ENCODE measurements around the gene ZDHHC6. TPM values are rescaled to one million over a fixed set of nuclear protein-coding genes. Genes with fewer than 3 reads are reported as not detected.

Gene ZDHHC6
- total RNA-seq, 2 experiments from 2014 or later = 31.5 to 33.8 TPM

- CTCF ChIA-PET (ENCODE audit: unreplicated experiment) = no interaction called here
- no peak overlapping the region for H3K27ac ChIP-seq (ENCODE audit: low read depth, low read length, poor library complexity, severe bottlenecking)
- TF ChIP-seq, protein P1, sequence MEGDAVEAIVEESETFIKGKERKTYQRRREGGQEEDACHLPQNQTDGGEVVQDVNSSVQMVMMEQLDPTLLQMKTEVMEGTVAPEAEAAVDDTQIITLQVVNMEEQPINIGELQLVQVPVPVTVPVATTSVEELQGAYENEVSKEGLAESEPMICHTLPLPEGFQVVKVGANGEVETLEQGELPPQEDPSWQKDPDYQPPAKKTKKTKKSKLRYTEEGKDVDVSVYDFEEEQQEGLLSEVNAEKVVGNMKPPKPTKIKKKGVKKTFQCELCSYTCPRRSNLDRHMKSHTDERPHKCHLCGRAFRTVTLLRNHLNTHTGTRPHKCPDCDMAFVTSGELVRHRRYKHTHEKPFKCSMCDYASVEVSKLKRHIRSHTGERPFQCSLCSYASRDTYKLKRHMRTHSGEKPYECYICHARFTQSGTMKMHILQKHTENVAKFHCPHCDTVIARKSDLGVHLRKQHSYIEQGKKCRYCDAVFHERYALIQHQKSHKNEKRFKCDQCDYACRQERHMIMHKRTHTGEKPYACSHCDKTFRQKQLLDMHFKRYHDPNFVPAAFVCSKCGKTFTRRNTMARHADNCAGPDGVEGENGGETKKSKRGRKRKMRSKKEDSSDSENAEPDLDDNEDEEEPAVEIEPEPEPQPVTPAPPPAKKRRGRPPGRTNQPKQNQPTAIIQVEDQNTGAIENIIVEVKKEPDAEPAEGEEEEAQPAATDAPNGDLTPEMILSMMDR (conservative IDR thresholded peaks at IDR 0.05; ENCODE audit: low read length) = no peak
- no peak for TF ChIP-seq EZH2phosphoT487 (IDR thresholded peaks at IDR 0.05; ENCODE audit: borderline replicate concordance, low read depth, low read length)
- no peak for DNase-seq (ENCODE audit: low spot score)
- BruUV-seq (replicated peaks) = no TSS peak
- no peak overlapping the region for H2AFZ ChIP-seq (ENCODE audit: low read length)
- H4K20me1 ChIP-seq (ENCODE audit: insufficient read depth, low read length) = no peaks in the 10 kb centered on the region
- no peaks in the 10 kb centered on the region for H3K9me3 ChIP-seq (ENCODE audit: low read length)
- POLR2A ChIA-PET = interaction anchor here (0.5 kb wide), 1 partner anchor 12 kb away, joined by 4 read pairs; no protein-coding TSS in a partner anchor
- no peaks in the 10 kb centered on the region for H3K4me1 ChIP-seq (ENCODE audit: insufficient read depth, low read length, poor library complexity, severe bottlenecking)
- intact Hi-C loops (cut with micrococcal nuclease; ENCODE audit: unreplicated experiment) = no loop called here
- no peaks in the 10 kb centered on the region for H3K9me2 ChIP-seq (ENCODE audit: insufficient read depth, low read length)
- no peak overlapping the region for H3K4me2 ChIP-seq (ENCODE audit: low read length)
- H3K4me3 ChIP-seq (ENCODE audit: low read depth, low read length, poor library complexity, severe bottlenecking) = no peak overlapping the region
- H3K79me2 ChIP-seq (ENCODE audit: insufficient read depth, low read depth, low read length) = no peaks in the 10 kb centered on the region
- H3K36me3 ChIP-seq (ENCODE audit: insufficient read depth, low read length) = no peaks in the 10 kb centered on the region
These were observed 37.7 kb upstream of the ZDHHC6 start for GRCh38 chr10:112484399-112484798.

- H3K9me3 ChIP-seq (ENCODE audit: low read length) = no peaks in the 10 kb centered on the region
- no peak overlapping the region for H2AFZ ChIP-seq (ENCODE audit: low read length)
- no peak for TF ChIP-seq EZH2phosphoT487 (IDR thresholded peaks at IDR 0.05; ENCODE audit: borderline replicate concordance, low read depth, low read length)
- TF ChIP-seq, protein P1 (conservative IDR thresholded peaks at IDR 0.05; ENCODE audit: low read length) = no peak
- H3K79me2 ChIP-seq (ENCODE audit: insufficient read depth, low read depth, low read length) = no peaks in the 10 kb centered on the region
- no peak overlapping the region for H3K27ac ChIP-seq (ENCODE audit: low read depth, low read length, poor library complexity, severe bottlenecking)
- intact Hi-C loops (cut with micrococcal nuclease; ENCODE audit: unreplicated experiment) = no loop called here
- H3K4me3 ChIP-seq (ENCODE audit: low read depth, low read length, poor library complexity, severe bottlenecking) = no peak overlapping the region
- H4K20me1 ChIP-seq (ENCODE audit: insufficient read depth, low read length) = no peaks in the 10 kb centered on the region
- ChIA-PET POLR2A (interaction anchor here (0.5 to 0.9 kb wide), 3 partner anchors 14 to 70 kb away, joined by 3 read pairs; no protein-coding TSS in a partner anchor), CTCF (ENCODE audit: unreplicated experiment) (no interaction called here)
- no peaks in the 10 kb centered on the region for H3K36me3 ChIP-seq (ENCODE audit: insufficient read depth, low read length)
- no peaks in the 10 kb centered on the region for H3K4me1 ChIP-seq (ENCODE audit: insufficient read depth, low read length, poor library complexity, severe bottlenecking)
- no TSS peak for BruUV-seq (replicated peaks)
- no peak overlapping the region for H3K4me2 ChIP-seq (ENCODE audit: low read length)
- H3K9me2 ChIP-seq (ENCODE audit: insufficient read depth, low read length) = no peaks in the 10 kb centered on the region
- DNase-seq (ENCODE audit: low spot score) = no peak
These were observed 34.9 kb upstream of the ZDHHC6 start for GRCh38 chr10:112481602-112482001.

DNA sequence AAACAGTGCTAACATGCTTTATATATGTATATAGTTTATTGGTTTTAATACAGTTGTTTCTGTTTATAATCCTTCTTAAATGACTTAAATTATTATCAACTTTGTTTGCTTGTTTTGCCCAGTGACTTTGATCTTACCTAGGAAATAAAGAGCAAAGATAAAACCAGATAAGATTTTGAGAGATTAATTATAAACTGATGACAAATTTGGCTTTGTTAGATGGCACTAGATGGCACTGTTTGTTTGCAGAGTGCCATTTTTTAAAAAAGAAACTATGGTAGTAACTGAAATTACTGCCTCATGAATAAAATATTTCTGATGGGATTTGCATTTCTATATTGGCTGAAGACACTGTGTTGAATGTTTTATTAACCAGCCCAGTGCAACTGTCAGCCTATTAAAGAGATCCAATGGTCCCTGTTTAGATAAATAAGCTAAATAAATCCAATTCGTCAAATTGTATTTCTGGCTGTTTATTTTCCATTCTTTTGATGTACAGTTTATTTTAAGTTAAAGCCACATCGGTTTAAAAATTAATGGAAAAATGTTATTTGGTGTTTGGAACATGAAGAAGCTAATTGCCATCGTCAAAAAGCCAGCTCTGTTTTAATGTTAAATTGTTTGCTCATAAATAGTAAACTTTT is 29.0 kb upstream of the ZDHHC6 start:
- intact Hi-C loops (cut with micrococcal nuclease; ENCODE audit: unreplicated experiment) = loop anchor here (2.0 to 10.0 kb wide), 3 partner anchors 909 to 1047 kb away; no protein-coding TSS in a partner anchor
- Histone ChIP-seq H4K20me1 (ENCODE audit: insufficient read depth, low read length) (no peaks in the 10 kb centered on the region; the same call in 1 of the 2 replicates), H3K79me2 (ENCODE audit: insufficient read depth, low read depth, low read length) (no peaks in the 10 kb centered on the region), H3K4me3 (ENCODE audit: low read depth, low read length, poor library complexity, severe bottlenecking) (no peak overlapping the region), H3K4me1 (ENCODE audit: insufficient read depth, low read length, poor library complexity, severe bottlenecking) (no peaks in the 10 kb centered on the region), H3K9me2 (ENCODE audit: insufficient read depth, low read length) (no peaks in the 10 kb centered on the region), H3K36me3 (ENCODE audit: insufficient read depth, low read length) (0 out of 2 replicates have a peak, but pooled peaks cover 5% of the 10 kb centered on the region), H3K27ac (ENCODE audit: low read depth, low read length, poor library complexity, severe bottlenecking) (no peak overlapping the region), H3K4me2 (ENCODE audit: low read length) (no peak overlapping the region), H2AFZ (ENCODE audit: low read length) (no peak overlapping the region), H3K9me3 (ENCODE audit: low read length) (no peaks in the 10 kb centered on the region)
- ChIA-PET POLR2A (interaction anchor here (0.6 kb wide), 1 partner anchor 501 kb away, joined by 3 read pairs; no protein-coding TSS in a partner anchor), CTCF (ENCODE audit: unreplicated experiment) (interaction anchor here (0.9 kb wide), 1 partner anchor 1042 kb away, joined by 3 read pairs; no protein-coding TSS in a partner anchor)
- DNase-seq (ENCODE audit: low spot score) = no peak
- TF ChIP-seq, protein P1 (conservative IDR thresholded peaks at IDR 0.05; ENCODE audit: low read length) = peak; percentile 75
- no peak for TF ChIP-seq EZH2phosphoT487 (IDR thresholded peaks at IDR 0.05; ENCODE audit: borderline replicate concordance, low read depth, low read length)
- BruUV-seq (replicated peaks) = no TSS peak
